Pons (tissue), 1 donor: ENCODE results near the gene MDK.

Experiments
- DNase-seq: peaks from one replicate; pipeline ENCODE4 v3.0.0-alpha.2; 2016; ENCODE audit warnings: low spot score

Gene MDK

DNA sequence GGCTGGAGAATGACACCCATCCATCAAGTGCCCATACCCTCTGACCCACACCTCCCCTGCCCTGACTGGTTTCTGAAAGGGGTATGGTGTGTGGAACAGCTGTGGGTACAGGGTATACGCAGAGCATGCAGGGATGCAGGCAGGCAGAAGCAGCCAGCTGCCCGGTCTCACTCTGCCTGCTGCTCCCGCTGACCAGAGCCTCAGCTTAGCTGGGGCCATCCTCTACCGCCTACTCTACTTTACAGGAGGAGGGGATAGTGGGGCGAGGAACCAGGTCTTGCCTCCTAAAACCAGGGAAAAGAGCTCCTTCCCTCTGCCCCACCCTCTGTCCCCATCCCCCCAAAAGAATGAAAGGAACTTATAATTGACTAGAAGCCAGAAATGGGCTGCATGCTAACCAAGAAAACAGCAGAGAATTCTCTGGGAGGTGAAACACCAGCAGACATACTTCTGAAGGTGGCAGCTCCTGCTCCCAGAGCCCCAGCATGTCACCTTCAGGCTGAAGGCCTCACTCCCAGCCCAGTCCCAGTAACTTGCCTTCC lies 23.1 kb downstream of the MDK start:
- DNase-seq: no peak

DNA sequence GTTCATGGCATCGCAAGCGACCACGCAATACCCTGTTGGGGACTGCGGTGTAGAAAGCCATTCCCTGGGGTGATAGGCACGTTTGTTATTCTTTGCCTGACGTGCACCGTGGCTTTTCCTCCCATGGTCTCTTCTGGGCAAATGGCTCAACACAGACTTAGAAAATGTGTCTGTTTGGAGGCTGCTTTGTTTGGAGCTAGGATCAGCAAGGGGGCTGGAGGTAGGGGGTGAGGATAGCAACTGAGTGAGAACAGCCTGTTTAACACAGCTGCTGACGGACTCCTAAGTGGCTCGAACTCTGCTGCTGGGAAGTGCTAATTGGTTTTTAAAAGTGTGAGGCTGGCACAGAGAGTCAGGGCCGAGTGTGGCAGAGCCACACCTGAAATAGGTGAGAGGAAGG lies 26.2 kb downstream of the MDK start:
- DNase-seq: no peak

DNA sequence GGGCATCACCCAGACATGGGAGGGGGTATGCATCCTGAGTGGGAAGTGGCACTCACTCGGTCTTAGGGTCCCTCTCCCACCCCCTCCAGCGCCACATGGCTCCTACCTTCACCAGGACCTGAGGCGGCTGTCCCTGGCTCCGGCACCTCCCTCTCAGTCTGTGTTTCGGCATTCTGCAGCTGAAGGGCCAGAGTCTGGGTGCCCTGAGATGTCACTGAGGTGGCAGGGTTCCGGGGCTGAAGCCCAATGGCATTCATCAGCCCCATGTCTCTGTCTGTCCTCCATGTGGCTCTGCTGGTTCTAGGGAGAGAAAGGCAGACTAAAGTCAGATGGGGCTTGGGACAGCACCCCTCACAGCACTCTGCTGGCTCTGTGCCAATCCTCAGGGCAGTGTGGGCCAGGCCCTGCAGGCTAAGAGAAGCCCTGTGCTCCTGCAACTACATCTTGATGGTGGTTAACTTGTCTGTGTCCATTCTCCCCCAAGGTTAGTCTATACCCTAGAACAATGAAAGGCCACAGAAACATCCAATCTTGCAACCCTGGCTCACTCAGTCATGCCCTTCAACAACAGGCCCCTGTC lies 27.0 kb downstream of the MDK start:
- DNase-seq: no peak

- no peak for DNase-seq
These were observed 28.6 kb downstream of the MDK start for GRCh38 chr11:46410021-46410420.

- DNase-seq: no peak
These were observed 32.4 kb downstream of the MDK start for GRCh38 chr11:46413760-46414465.

- DNase-seq: no peak
These were observed 33.0 kb downstream of the MDK start for GRCh38 chr11:46414466-46414796.

DNA sequence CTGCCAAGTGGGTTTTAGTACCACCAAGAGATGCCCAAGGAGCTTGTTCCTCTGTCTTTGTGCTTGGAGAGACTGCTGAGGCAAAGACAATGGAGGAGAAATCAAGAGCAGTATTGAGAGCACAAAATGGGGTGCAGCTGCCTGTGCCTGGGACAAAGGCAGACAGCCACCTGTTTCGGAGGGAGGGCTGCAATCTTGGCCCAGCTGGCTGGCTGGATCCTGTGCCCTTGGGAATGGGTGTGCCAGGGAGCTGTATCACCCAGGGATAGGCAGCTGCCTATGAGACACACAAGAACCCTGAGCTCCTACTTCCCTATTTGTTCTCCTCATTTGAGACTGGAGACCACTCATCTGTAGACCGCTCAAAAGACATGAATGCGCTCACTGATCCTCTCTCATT lies 33.4 kb downstream of the MDK start:
- no peak for DNase-seq

DNA sequence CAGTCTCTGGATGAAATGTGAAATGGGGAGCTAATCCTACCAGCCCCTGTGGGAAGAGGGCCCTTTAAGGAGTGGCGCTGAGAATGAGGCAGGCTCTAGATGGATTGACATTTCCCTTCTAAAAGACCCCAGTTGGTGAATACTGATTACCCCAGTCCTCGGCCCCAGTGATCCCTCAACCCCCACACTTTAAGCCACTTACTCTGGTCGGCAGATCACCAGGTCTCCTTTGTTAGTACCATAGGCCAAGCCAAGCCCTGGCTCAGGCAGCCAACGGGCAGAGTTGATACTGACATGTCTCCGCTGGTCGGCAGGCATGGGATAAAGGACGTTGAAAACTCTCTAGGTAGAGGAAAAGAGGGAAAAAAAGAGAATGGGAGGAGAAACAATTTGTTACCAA lies 36.2 kb downstream of the MDK start:
- DNase-seq: no peak

GRCh38 chr11:46418751-46419150 lies 37.3 kb downstream of the MDK start:
- no peak for DNase-seq

GRCh38 chr11:46420513-46420912 lies 39.0 kb downstream of the MDK start:
- no peak for DNase-seq

GRCh38 chr11:46421257-46421880 lies 39.9 kb downstream of the MDK start:
- DNase-seq: no peak

DNA sequence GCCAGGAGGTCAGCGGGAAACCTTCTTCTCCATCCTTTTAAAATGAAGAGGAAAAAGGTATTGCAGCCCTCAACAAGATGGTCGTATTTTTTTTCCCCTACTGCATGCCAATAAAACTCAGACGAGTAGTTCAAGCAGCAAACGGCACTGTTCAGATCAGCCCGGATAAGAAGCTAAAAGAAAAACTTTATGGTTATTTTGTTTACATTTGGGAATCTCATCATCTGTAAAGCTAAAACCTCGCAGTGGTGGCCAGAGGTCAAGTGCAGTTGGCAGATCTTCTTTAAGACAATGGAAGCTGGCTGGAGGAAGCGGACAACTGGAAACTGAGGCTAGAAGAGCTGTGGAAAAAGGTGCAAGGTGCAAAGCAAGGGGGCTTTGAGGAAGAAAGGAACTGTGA lies 41.1 kb downstream of the MDK start:
- no peak for DNase-seq

DNA sequence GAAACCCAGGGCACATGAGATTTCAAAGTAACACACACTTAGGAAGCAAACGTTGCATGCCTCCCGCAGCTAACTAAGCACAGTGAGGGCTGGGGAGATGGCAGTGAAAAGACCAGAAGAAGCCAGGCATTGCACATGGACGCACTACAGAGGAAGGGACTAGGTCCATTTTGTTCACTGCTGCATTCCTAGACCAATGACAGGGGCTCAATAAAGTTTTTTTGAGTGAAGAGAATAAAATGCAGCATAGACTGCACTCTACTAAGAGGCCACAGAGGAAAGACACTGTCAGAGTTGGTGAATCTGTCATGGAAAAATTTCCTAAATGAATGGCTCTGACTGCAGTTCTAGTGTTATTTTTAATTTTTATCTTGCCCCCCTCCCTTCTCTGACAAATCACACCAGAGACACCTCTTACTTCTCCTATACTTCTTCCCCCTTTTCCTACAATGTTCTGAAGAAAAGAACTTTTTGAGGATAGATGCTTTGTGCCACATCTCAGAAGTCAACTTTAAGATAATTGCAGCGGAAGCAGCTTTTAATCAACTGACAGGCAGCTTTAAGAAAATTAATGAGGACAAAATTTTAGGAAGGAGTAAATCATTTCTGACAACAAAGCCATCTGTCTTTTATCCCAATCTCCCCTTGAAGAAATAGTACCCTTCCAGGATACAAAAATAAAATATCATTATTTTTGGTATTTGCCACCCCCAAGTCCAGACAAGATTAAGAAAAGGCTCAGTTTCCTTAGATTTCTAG lies 44.9 kb downstream of the MDK start:
- no peak for DNase-seq

DNA sequence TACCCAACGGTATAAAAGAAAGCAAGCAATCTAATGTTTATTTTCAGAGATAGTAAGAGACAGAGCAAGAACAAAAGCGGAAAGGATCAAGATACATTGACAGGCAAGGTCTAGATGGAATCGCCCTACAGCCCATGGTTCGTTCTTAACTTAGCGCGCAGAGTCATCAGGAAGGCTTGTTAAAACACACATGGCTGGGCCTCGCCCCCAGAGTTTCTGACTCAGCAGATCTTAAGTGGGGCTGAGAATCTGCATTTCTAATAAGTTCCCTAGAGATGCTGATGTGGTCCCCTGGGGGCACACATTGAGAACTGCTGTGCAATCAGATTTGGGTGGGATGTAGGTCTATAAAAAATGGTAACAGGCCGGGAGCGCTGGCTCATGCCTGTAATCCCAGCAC lies 45.9 kb downstream of the MDK start:
- no peak for DNase-seq

GRCh38 chr11:46429717-46430116 lies 48.2 kb downstream of the MDK start:
- no peak for DNase-seq

- DNase-seq: no peak
These were observed 49.7 kb downstream of the MDK start for GRCh38 chr11:46431211-46431610.
